NCI-H146 treated with DMSO at 0.1 percent for 48 hours (cell line): Measurements from ENCODE around the gene SLC30A7.
"Not testable (repeated sequence)": the region's sequence is repeated elsewhere in the genome, so short reads cannot be mapped to it uniquely, and the experiment has no call there.

ENCODE experiments used
- DNase-seq: peaks from one replicate; lab custom pipeline; 2025; ENCODE audit not compliant: unreplicated experiment; lab: John Stamatoyannopoulos, UW

SLC30A7 gene, protein sequence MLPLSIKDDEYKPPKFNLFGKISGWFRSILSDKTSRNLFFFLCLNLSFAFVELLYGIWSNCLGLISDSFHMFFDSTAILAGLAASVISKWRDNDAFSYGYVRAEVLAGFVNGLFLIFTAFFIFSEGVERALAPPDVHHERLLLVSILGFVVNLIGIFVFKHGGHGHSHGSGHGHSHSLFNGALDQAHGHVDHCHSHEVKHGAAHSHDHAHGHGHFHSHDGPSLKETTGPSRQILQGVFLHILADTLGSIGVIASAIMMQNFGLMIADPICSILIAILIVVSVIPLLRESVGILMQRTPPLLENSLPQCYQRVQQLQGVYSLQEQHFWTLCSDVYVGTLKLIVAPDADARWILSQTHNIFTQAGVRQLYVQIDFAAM

DNA sequence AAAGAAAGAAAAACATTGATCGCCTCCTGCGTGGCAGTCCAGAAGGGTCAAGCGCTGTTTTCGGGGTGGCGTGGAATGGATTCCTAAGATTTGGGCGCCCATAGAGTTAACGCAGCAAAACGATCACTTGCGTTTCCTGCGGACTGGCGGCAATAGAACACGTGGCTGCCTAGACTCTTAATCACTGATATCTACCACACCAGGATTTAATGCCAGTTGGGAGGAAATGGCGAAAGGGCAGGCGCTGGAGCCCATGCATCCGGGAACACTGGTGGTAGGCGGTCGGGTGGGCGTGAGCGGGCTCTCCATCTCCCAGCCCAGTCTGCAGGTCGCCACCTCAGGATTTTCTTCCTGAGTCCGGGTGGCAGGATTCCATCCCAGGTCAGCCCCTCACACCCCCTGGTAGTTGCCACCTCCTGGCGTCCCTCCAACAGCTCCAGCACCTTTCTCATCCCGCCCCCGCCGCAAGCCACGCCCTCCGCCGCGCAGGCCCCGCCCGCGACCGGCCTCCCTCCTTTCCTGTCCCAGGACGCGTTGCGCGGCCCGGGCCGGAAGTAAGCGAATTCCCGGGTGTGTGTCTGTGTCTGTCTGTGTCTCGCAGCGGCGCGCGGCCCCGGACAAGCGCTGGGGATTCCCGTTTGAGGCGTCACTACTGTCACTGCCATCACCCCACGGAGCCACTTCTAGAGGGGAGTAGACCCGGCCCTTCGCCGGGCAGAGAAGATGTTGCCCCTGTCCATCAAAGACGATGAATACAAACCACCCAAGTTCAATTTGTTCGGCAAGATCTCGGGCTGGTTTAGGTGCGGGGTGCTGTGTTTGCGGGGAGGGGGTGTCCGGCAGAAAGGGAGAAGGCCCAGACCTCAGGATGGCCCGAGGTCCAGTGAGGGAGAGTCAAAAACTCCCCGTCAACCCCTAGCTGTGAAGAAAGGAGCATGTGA is at the start of gene SLC30A7:
Gene SLC30A7, plus strand, starts transcription at position 551 of the 941 bp plus-strand sequence. Its CDS starts 173 bp downstream, at position 724.
- DNase-seq = peak; percentile 72

DNA sequence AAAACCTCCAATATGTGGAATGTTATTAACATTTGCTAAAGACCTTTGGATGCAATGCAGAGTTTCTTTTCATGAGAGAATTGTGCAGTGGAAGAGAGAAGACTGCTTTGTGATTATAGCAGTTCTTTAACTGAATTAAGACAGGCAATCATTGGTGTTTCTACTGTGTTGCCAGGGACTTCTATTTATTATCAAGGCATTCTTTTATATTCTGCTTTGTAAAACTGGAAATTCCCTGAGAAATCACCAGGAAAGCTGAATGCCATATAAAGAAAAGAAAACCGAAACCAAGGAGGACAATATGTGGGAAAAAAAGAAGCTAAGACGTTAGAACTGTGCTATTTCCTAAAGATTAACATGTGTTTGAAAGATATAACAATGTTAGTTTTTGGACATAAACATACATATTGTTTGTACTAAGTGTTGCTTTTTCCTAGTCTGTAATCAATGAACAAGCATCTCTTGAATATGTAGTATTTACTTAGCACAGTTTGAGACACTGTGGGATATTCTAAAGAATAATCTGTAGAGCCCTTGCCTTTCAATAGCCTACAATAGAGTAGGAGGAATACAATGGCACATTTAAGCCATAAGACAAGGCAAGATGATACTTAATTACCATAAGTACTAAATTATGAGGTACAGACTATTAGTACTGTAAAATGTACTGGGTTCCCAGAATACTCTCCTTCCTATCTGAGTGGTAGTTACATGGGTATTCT is 48.4 kb upstream of the SLC30A7 start:
- no peak for DNase-seq

DNA sequence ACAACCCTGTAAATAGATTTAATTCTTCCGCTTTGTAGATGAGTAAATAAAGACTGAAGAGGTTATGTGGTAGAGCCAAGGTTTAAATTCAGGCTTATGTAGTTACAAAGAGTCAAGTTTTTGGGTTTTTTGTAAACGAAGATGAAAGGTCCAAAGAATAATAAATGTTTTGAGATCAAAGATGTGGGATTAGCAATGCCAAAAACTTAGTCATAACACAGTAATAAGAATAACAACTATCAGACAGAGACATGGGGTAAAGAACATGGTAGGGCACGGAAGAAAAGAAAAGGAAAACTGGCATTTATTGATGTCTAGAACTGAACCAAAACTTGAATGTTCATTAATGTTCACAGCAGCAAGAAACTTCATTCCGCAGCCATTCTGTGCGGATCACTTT is 44.2 kb upstream of the SLC30A7 start:
- DNase-seq = no peak

DNA sequence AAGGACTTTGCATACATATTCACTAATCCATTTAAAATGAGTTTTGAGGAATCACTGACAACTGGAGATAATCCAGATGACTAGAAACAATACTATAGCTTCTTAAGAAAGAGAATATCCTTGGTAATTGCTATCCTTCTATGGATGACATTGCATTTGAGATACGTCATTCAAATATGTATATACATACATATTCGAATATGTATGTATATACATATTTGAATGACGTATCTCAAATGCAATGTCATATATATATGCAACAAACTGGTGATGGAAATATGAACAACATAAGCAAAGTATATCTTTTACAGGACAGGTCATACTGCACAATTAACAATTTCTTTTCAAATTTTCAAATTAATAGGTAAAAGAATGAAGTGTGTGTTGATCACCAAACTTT is 42.9 kb upstream of the SLC30A7 start:
- no peak for DNase-seq

DNA sequence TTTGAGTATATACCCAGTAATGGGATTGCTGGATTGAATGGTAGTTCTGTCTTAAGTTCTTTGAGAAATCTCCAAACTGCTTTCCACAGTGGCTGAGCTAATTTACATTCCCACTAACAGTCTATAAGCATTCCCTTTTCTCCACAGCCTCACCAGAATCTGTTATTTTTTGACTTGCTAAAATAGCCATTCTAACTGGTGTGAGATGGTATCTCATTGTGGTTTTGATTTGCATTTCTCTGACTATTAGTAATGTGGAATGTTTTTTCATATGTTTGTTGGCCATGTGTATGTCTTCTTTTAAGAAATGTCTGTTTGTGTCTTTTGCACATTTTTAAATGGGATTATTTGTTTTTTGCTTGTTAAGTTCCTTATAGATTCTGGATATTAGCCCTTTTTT is 40.8 kb upstream of the SLC30A7 start:
- not testable (repeated sequence) for DNase-seq

DNA sequence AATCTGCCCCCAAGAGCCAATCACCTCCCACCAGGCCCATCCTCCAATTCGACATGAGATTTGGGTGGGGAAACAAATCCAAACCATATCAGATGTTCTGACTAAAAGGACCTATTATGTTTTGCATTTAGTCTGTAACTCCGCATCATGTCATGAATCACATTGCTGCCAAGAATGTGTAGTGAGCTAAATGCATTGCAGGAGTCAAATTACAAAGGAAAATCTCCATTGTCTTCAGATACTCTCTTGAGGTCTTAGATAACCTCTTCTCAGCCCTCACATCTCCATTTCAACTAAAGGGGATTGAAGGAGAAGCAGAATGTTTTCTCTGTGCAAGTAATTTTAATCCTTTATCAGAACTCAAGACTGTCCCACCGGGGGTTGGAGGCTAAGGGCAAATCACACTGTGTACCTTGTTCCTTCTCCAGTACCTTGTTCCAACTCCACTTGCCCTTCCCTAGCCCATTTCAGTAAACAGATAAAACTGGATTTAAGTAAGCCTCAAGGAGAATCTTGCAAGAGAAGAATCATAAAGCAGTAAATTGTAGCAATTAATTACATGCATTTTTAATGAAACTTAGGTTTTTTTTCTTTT is 35.4 kb upstream of the SLC30A7 start:
- DNase-seq = no peak

DNA sequence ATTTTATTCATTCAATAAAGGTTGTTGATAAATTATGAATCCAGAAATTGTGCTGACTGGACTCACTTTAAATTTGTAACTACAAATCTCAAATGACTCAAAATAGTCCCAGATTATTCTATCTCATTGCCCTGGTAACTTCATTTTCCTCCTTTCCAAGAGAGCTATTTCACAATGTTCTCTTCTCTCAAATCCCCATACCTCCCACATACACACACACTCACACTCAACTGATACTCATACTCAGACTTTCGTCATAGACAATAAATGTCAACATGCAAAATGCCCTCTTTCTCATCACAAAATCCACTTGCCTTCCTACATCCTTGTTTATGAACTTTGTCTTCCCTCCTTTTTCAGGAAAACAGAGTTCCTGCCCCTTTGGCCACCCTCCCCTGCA is 34.5 kb upstream of the SLC30A7 start:
- no peak for DNase-seq

DNA sequence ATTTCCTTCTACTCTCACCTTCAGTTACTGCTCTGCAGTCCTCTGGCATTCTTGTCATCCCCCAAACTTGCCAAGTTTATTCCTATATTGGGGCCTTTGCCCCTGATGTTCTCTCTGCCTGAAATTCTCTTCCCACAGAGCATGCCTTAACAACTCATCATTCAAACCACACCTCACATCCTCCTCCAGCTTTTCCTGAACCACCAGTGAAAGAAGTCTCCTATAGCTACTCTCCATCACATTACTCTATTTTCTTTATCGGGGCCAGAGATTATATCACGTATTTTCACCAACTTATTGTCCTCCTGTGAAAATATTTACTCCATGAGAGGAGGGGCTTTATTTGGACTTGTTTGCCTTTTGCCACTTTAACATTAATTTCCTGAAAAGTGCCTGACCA is 33.3 kb upstream of the SLC30A7 start:
- no peak for DNase-seq

DNA sequence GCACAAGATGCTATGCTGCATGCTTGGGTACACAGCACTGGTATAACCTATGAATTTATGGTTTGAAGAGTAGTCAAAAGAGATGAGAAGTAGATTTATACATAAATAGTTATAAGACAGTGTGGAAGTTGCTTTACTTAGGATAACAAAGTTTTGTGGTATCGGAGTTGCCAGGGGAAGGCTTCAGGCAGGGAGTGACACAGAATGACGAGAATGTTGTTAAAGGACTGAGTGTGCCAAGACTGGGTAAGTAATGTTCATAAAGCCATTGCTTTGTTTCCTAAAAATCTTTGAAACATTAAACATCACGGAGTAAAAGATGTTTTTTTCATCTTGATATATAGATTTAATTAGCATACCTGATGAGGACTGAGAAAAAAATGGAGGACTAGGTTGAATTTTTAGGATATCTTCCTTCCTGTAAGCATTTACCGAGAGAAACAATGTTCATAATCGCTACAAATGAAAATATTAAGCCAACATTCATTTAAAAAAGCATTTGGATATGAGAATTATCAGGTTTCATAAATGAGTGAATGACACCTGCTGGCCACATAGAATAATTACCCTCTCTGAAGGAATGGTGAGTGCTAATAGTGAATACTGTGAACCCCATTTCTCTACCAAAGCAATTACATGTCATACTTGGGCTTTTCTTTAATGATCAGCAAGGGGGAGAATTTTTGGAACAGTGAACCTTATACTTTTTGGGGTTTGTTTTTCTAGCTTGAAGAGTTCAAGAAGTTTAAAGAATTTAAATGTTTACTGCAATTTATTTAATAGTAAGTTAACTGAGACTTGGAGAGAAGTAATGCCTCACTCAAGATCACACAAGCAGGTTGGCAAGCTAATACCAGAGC is 29.6 kb upstream of the SLC30A7 start:
- peak; percentile 3 for DNase-seq

DNA sequence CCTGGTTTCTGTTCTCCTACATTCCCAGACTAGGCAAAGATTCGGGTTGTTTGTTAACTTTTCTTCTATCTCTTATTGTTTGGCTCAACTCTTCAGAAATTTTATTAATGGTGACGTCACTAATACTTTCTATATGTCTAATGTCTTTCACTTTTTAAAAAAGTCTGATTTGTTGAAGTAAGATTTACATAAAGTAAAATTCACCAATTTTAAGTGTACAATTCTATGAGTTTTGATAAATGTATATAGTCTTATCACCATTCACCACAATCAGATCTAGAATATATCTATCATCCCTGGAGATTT is 29.0 kb upstream of the SLC30A7 start:
- DNase-seq = no peak

DNA sequence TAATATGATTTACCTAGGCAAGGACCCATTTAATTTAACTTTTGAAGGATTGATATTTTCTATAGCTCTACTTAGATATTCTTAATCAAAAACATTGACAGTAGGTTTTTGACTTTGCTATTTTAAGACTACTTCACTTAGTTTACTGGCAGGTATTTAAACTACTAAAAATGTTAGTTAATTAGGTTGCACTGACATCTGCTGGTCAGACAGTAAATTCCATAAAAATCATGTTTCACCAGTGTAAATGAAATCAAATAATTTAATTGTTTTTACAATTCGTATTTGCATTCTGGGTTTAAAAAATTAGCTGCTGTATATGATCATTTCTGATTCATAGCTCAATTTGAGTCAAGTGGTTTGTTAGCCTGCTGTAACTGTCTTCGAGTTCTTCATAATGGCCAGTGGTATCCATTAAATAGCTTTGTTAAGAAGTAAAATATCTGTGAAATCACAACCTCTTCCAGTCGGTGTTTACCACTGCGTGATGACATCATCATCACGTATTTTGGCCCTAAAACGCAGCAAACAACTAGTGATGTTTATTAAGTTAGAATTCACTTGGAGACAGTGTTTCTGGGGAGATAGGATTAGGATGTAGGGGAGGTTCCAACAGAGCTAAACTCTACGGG is 27.4 kb upstream of the SLC30A7 start:
- peak; percentile 5 for DNase-seq

DNA sequence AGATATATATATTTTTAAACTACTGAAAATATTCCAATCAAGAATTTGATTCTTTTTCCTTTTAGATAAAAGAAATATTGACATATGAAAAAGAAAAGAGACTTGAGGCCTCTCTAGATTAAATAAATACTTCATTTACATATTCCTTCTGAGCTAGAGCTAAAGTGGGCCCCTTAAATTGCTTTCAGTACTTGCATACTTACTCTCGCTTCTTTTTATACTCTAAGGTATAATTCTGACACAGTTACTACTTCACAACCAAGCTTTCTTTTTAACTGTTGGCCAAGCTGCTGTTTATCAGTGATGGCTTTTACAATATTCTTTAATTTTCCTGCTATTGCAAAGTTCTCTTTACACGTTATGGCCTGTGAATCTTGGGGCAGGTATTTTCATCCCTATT is 25.9 kb upstream of the SLC30A7 start:
- DNase-seq = no peak

DNA sequence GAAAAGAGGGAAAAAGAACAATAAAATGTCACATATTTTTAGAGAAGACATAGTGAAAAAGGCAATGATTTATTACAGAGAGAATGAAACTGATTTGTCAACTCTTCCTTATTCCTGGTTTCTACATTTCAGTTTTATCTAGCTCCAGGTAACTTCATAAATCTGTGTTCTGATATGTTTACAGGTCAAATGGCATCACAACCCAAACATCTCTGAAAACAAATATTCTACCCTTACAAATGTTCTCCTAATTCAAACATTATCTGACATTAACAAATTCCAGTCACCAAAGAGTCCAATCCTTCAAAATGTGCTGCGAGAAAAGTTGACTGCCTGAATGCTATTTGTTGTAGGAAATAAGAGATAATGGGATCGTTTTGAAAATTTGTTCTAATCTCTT is 21.5 kb upstream of the SLC30A7 start:
- no peak for DNase-seq

DNA sequence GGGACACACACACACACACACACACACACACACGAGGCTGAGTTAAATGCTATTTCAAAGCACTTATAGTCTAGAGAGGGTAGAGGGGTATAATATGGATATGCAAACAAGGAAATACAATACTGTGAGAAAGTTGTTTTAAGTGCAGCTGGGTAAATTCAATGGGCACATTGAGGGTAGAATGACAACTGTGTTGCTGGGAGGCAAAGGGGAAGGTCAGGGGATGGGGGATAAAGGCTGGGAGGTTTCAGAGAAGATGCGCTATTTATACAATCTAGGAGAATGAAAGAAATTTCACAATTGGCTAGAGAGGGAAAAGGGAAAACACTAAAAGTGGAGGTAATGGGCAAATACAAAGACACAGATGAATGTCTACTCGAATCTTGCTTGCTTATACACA is 20.7 kb upstream of the SLC30A7 start:
- peak; percentile 94 for DNase-seq

DNA sequence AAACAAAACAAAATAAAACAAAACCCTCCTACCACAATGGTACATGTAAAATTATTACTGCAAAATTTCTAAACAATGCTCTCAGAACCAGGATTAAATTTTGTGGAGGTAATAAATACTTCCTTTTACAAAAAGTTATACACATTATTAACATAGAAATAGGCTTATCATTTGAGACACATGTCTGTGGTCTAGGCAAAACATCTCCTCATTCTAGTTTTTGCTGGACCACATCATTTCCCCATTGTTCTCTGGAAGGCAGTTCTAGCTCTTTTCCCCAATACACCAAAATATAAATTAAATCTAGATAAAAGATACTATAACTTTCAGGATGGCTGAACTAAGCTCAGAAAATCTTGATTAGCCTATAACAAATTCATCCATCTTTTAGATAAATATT is 19.6 kb upstream of the SLC30A7 start:
- DNase-seq = no peak

DNA sequence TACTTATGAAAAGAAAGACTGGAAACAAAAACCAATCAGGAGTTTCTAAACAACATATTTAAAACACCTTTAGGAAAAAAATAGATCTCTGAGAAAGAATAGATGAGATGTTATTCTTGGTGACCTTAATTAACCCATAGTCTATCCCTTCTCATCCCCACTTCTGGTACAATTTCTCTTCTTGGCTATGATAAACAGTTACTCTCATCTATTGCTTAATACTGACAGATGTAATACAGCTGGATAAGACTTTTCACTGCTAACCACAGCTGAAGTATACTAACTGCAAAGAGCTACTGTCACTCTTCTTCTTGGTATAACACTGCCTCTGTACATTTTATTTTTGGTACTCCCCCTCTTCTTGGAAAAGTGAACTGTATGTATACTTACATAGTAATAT is 16.5 kb upstream of the SLC30A7 start:
- no peak for DNase-seq

DNA sequence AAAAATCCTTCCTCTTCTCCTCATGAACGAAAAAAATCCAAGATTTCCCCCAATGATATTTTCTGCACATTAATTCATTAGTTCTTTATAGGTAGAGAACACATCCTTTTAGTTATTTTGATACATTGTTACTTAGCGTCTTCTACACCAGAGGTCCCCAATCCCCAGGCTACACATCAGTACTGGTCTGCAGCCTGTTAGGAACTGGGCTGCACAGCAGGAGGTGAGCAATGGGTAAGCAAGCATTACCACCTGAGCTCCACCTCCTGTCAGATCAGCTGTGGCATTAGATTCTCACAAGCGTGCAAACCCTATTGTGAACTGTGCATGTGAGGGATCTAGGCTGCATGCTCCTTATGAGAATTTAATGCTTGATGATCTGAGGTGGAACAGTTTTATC is 14.2 kb upstream of the SLC30A7 start:
- no peak for DNase-seq

DNA sequence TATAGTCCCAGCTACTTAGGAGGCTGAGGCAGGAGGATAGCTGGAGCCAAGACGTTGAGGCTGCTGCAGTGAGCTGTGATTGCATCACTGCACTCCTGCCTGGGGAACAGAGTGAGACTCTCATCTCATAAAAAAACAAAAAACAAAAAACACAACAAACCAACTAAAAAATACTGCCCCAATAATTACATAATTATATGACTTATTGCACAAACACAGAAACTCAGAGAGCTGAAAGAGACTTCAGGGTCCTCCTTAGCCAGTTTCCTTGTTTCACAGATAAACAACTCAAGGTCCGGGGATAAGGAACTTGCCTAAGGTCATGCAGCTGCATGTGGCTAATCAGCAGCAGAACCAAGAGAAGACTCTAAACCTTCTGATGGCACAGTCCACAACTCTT is 13.2 kb upstream of the SLC30A7 start:
- DNase-seq = no peak

DNA sequence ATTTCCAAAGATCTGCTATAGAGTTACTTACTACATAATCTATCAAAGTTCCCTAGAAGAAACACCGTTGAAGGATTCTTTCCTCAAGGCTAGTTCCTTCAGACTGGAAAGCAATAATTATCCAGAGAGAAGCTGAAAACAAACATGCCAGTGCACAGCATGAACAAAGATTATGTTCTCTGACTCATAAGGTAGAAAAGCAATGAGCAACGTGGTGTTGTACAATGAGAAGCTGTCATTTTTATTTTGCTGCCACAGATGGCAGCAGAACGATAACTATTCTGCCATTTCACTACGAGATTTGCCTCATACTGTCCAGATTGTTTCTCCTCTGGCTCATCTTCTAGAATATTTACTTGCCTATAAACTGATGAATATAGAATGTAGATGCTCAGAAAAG is 11.9 kb upstream of the SLC30A7 start:
- DNase-seq = no peak

DNA sequence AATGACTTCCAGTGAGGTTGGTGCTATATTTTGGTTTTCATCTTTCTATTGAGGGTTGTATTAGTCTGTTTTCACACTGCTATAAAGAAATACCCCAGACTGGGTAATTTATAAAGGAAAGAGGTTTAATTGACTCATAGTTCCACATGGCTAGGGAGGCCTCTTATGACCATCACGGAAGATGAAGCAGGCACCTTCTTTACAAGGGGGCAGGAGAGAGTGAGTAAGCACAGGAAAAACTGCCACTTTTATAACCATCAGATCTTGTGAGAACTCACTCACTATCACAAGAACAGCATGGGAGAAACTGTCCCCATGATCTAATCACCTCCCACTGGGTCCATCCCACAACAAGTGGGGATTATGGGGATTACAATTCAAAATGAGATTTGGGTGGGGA is 6.9 kb upstream of the SLC30A7 start:
- DNase-seq = not testable (repeated sequence)
